Measurements from ENCODE around the gene ADNP. TPM values are rescaled to one million over a fixed set of nuclear protein-coding genes. Genes with fewer than 3 reads are reported as not detected.

Gene ADNP
- polyA plus RNA-seq, 1 donor (not counting 4 experiments of a cell fraction or from before 2014, with no cell fraction given): 29.3 TPM

GRCh38 chr20:50865114-50865513 lies 66.1 kb downstream of the ADNP start:
- dilution Hi-C loops (cut with MboI; ENCODE audit: extremely low pct_ligation_motif_present, low sequenced_read_pairs): no loop called here

GRCh38 chr20:50862546-50862945 lies 68.7 kb downstream of the ADNP start:
- no peak for FAIRE-seq
- dilution Hi-C loops (cut with MboI; ENCODE audit: extremely low pct_ligation_motif_present, low sequenced_read_pairs): no loop called here

More at GRCh38 chr20:50865114-50865513, 66.1 kb downstream of the ADNP start:
- H3K4me2 ChIP-seq (ENCODE audit: control insufficient read depth, extremely low read depth, insufficient read depth, low read depth, low read length): no peak overlapping the region
- H3K36me3 ChIP-seq (ENCODE audit: control insufficient read depth in 2 of 2, extremely low read depth in 1 of 2, insufficient read depth in 2 of 2, low read length in 2 of 2): no peaks in the 10 kb centered on the region
- H2AFZ ChIP-seq (ENCODE audit: control insufficient read depth, low read length): no peak overlapping the region
- H4K20me1 ChIP-seq (ENCODE audit: control insufficient read depth, extremely low read depth, insufficient read depth, low read length): no peaks in the 10 kb centered on the region
- H3K9ac ChIP-seq (ENCODE audit: control insufficient read depth, extremely low read depth, insufficient read depth, low read length): no peak overlapping the region
- no peaks in the 10 kb centered on the region for H3K9me3 ChIP-seq (ENCODE audit: control insufficient read depth, low read depth, low read length)
- FAIRE-seq (no peak), DNase-seq (ENCODE audit: low read depth, low spot score) (no peak)
- H3K4me3 ChIP-seq (ENCODE audit: control insufficient read depth in 2 of 3, extremely low read depth in 1 of 3, insufficient read depth in 2 of 3, low read depth in 1 of 3, low read length in 3 of 3): no peak overlapping the region
- TF ChIP-seq EZH2 (IDR thresholded peaks at IDR 0.05; ENCODE audit: low read length) (no peak), CTCF (optimal IDR thresholded peaks at IDR 0.05 in 1 of 3, IDR thresholded peaks at IDR 0.05 in 1 of 3, conservative IDR thresholded peaks at IDR 0.05 in 1 of 3; ENCODE audit: extremely low read depth in 1 of 3, insufficient read depth in 2 of 3, low read length in 3 of 3) (no peak)
- H3K79me2 ChIP-seq (ENCODE audit: control insufficient read depth, insufficient read depth, low read length): no peaks in the 10 kb centered on the region
- no peaks in the 10 kb centered on the region for H3K9me1 ChIP-seq (ENCODE audit: control insufficient read depth, extremely low read depth, insufficient read depth, low read length)
- no peaks in the 10 kb centered on the region for H3K27me3 ChIP-seq (ENCODE audit: control insufficient read depth, extremely low read depth, insufficient read depth, low read length)
- H3K27ac ChIP-seq (ENCODE audit: control insufficient read depth, insufficient read depth, low read length): no peak overlapping the region
- peaks cover 8% of the 10 kb centered on the region for H3K4me1 ChIP-seq (ENCODE audit: control insufficient read depth, extremely low read depth, insufficient read depth, low read length)

More at GRCh38 chr20:50862546-50862945, 68.7 kb downstream of the ADNP start:
- TF ChIP-seq EZH2 (IDR thresholded peaks at IDR 0.05; ENCODE audit: low read length): no peak
- TF ChIP-seq CTCF (optimal IDR thresholded peaks at IDR 0.05 in 1 of 3, IDR thresholded peaks at IDR 0.05 in 1 of 3, conservative IDR thresholded peaks at IDR 0.05 in 1 of 3; ENCODE audit: extremely low read depth in 1 of 3, insufficient read depth in 2 of 3, low read length in 3 of 3): no peak
- no peak overlapping the region for H3K4me2 ChIP-seq (ENCODE audit: control insufficient read depth, extremely low read depth, insufficient read depth, low read depth, low read length)
- no peaks in the 10 kb centered on the region for H3K9me3 ChIP-seq (ENCODE audit: control insufficient read depth, low read depth, low read length)
- no peak for DNase-seq (ENCODE audit: low read depth, low spot score)
- H3K27ac ChIP-seq (ENCODE audit: control insufficient read depth, insufficient read depth, low read length): no peak overlapping the region
- H3K27me3 ChIP-seq (ENCODE audit: control insufficient read depth, extremely low read depth, insufficient read depth, low read length): no peaks in the 10 kb centered on the region
- H3K4me1 ChIP-seq (ENCODE audit: control insufficient read depth, extremely low read depth, insufficient read depth, low read length): peaks cover 8% of the 10 kb centered on the region
- no peak overlapping the region for H2AFZ ChIP-seq (ENCODE audit: control insufficient read depth, low read length)
- no peaks in the 10 kb centered on the region for H3K79me2 ChIP-seq (ENCODE audit: control insufficient read depth, insufficient read depth, low read length)
- H3K4me3 ChIP-seq (ENCODE audit: control insufficient read depth in 2 of 3, extremely low read depth in 1 of 3, insufficient read depth in 2 of 3, low read depth in 1 of 3, low read length in 3 of 3): no peak overlapping the region
- H4K20me1 ChIP-seq (ENCODE audit: control insufficient read depth, extremely low read depth, insufficient read depth, low read length): no peaks in the 10 kb centered on the region
- no peaks in the 10 kb centered on the region for H3K36me3 ChIP-seq (ENCODE audit: control insufficient read depth in 2 of 2, extremely low read depth in 1 of 2, insufficient read depth in 2 of 2, low read length in 2 of 2)
- no peaks in the 10 kb centered on the region for H3K9me1 ChIP-seq (ENCODE audit: control insufficient read depth, extremely low read depth, insufficient read depth, low read length)
- H3K9ac ChIP-seq (ENCODE audit: control insufficient read depth, extremely low read depth, insufficient read depth, low read length): no peak overlapping the region
